IMR-90 (cell line): ENCODE measurements around the gene OSM. TPM values are rescaled to one million over a fixed set of nuclear protein-coding genes. Genes with fewer than 3 reads are reported as not detected.

ENCODE experiments used
- ATAC-seq: fragments of 200-7000 bp; cut with Tn5 transposase; 2 replicates; pipeline ENCODE4 v1.9.1; 2020; ENCODE audit warnings: low read depth, mild to moderate bottlenecking, moderate library complexity
- BruUV-seq: library from RNA; stranded (reverse); fragments of 400-500 nt; replicated peaks from 2 replicates; lab custom pipeline; 2021; lab: Mats Ljungman, UMichigan
- CTCF ChIA-PET: fragments of 300-600 bp; formaldehyde crosslinking; extraction: SDS; loops from one replicate; lab custom pipeline; 2021; ENCODE audit warnings: antibody characterized with exemption; lab: Yijun Ruan, JAX
- POLR2A ChIA-PET: fragments of 300-600 bp; sonication (Branson Sonifier 250); formaldehyde crosslinking; loops from one replicate; lab custom pipeline; 2022; ENCODE audit warnings: antibody characterized with exemption; ENCODE audit not compliant: unreplicated experiment; lab: Charles Lee
- DNase-seq: peaks from one replicate; pipeline ENCODE4 v3.0.0; 2013
- H2AFZ ChIP-seq: replicated peaks from 2 replicates; pipeline ENCODE3; 2013; ENCODE audit warnings: low read length, mild to moderate bottlenecking; ENCODE audit not compliant: poor library complexity
- H2AK5ac ChIP-seq: 2 replicates; pipeline ENCODE4 v1.6.1; 2013; ENCODE audit warnings: low read depth, low read length, inconsistent platforms
- H2AK9ac ChIP-seq: replicated peaks from 2 replicates; pipeline ENCODE3; 2013; ENCODE audit warnings: mild to moderate bottlenecking, low read depth, low read length, moderate library complexity; ENCODE audit not compliant: poor library complexity
- H2BK120ac ChIP-seq: 2 replicates; pipeline ENCODE4 v1.6.1; 2013; ENCODE audit warnings: low read depth, low read length, inconsistent platforms
- H2BK15ac ChIP-seq: 3 replicates; pipeline ENCODE4 v1.6.1; 2013; ENCODE audit warnings: low read depth, low read length, inconsistent platforms
- H2BK20ac ChIP-seq: 2 replicates; pipeline ENCODE4 v1.6.1; 2013; ENCODE audit warnings: low read depth, mild to moderate bottlenecking, inconsistent platforms, low read length, moderate library complexity
- H2BK5ac ChIP-seq: 2 replicates; pipeline ENCODE4 v1.6.1; 2013; ENCODE audit warnings: mild to moderate bottlenecking, low read depth, low read length, inconsistent platforms; ENCODE audit not compliant: poor library complexity, severe bottlenecking
- H3K14ac ChIP-seq: replicated peaks from 2 replicates; pipeline ENCODE4 v1.6.1; 2013; ENCODE audit warnings: low read depth, low read length, inconsistent platforms
- H3K18ac ChIP-seq: 2 replicates; pipeline ENCODE4 v1.6.1; 2013; ENCODE audit warnings: low read depth, low read length, control low read depth
- H3K23ac ChIP-seq: 2 replicates; pipeline ENCODE4 v1.6.1; 2013; ENCODE audit warnings: low read depth, low read length, inconsistent platforms
- H3K27ac ChIP-seq: 2 replicates; pipeline ENCODE4 v1.5.1; 2013; ENCODE audit warnings: mild to moderate bottlenecking, control low read depth, low read length; ENCODE audit not compliant: insufficient read depth
- H3K27me3 ChIP-seq: 2 replicates; pipeline ENCODE4 v1.6.1; 2013; ENCODE audit warnings: low read length; ENCODE audit not compliant: control insufficient read depth, insufficient read depth
- H3K36me3 ChIP-seq: 2 replicates; pipeline ENCODE4 v1.6.1; 2013; ENCODE audit warnings: low read length, mixed read lengths; ENCODE audit not compliant: control insufficient read depth, insufficient read depth
- H3K4ac ChIP-seq: 2 replicates; pipeline ENCODE4 v1.6.1; 2013; ENCODE audit warnings: low read depth, low read length, inconsistent platforms
- H3K4me1 ChIP-seq: 2 replicates; pipeline ENCODE4 v1.6.1; 2013; ENCODE audit warnings: low read length, mixed read lengths; ENCODE audit not compliant: control insufficient read depth, insufficient read depth
- H3K4me2 ChIP-seq: 2 replicates; pipeline ENCODE4 v1.6.1; 2013; ENCODE audit warnings: low read depth, mild to moderate bottlenecking, control low read depth, low read length, moderate library complexity
- H3K4me3 ChIP-seq: 2 replicates; pipeline ENCODE4 v1.5.1; 2013; ENCODE audit warnings: low read depth, mild to moderate bottlenecking, control low read depth, low read length, moderate library complexity; ENCODE audit not compliant: insufficient read depth
- H3K56ac ChIP-seq: 2 replicates; pipeline ENCODE4 v1.6.1; 2013; ENCODE audit warnings: low read length, inconsistent platforms; ENCODE audit not compliant: insufficient read depth; ENCODE audit errors: extremely low read depth
- H3K79me1 ChIP-seq, 2 experiments: 2 replicates each; pipeline ENCODE4 v1.6.1; 2013; ENCODE audit warnings: low read length in 2 of 2, inconsistent platforms in 1 of 2, low read depth in 1 of 2
- H3K9ac ChIP-seq: 2 replicates; pipeline ENCODE4 v1.6.1; 2013; ENCODE audit warnings: low read depth, low read length, control low read depth
- H3K9me1 ChIP-seq: 2 replicates; pipeline ENCODE4 v1.6.1; 2013; ENCODE audit warnings: low read length, inconsistent platforms; ENCODE audit not compliant: insufficient read depth
- H3K9me3 ChIP-seq: 2 replicates; pipeline ENCODE4 v1.6.1; 2013; ENCODE audit warnings: low read length; ENCODE audit not compliant: control insufficient read depth, insufficient read depth
- H4K20me1 ChIP-seq: 2 replicates; pipeline ENCODE4 v1.6.1; 2013; ENCODE audit warnings: low read length, inconsistent platforms; ENCODE audit not compliant: insufficient read depth
- H4K5ac ChIP-seq: 2 replicates; pipeline ENCODE4 v1.6.1; 2013; ENCODE audit warnings: mild to moderate bottlenecking, low read depth, low read length, control low read depth
- H4K8ac ChIP-seq, 2 experiments: 2 replicates each; pipeline ENCODE4 v1.6.1; 2013; ENCODE audit warnings: low read depth in 2 of 2, low read length in 2 of 2, control low read depth in 1 of 2, inconsistent platforms in 1 of 2
- H4K91ac ChIP-seq: 2 replicates; pipeline ENCODE4 v1.6.1; 2013; ENCODE audit warnings: low read depth, low read length, inconsistent platforms; ENCODE audit not compliant: insufficient read depth
- FOS ChIP-seq: fragments of 150-350 bp; IDR thresholded peaks from 2 replicates; pipeline ENCODE4 v1.6.1; 2016; ENCODE audit warnings: low read depth, low read length
- RAD21 ChIP-seq: IDR thresholded peaks from 2 replicates; pipeline ENCODE4 v1.6.1; 2012; ENCODE audit warnings: low read length, improper control_type of control experiment
- RCOR1 ChIP-seq: IDR thresholded peaks from 2 replicates; pipeline ENCODE4 v1.6.1; 2012; ENCODE audit warnings: mild to moderate bottlenecking, low read length, improper control_type of control experiment; ENCODE audit not compliant: insufficient replicate concordance
- WGBS, 2 experiments: methylation state at CpG; one replicate each; pipeline versions ENCODE4 v1.1.5 to v1.1.7; 2013; ENCODE audit warnings: missing lambda C conversion rate in 2 of 2; ENCODE audit not compliant: insufficient read length in 1 of 2; ENCODE audit errors: extremely low coverage in 2 of 2; 5-methylcytosine and 5-hydroxymethylcytosine counted together
- dilution Hi-C: fragments of 300-500 bp; cut with HindIII; formaldehyde crosslinking; loops from one replicate; pipeline ENCODE4 v1.14.3; 2018; ENCODE audit warnings: low sequenced_read_pairs; ENCODE audit not compliant: unreplicated experiment
- in situ Hi-C: fragments of 300-500 bp; cut with MboI; formaldehyde crosslinking; loops from 3 replicates; pipeline ENCODE4 v1.14.3; 2019; ENCODE audit warnings: low sequenced_read_pairs, inconsistent platforms, mixed read lengths
- intact Hi-C: fragments of 100-400 bp; cut with micrococcal nuclease; formaldehyde crosslinking; loops from 2 replicates; pipeline ENCODE4 v1.10.0; 2022
- polyA plus RNA-seq, 3 experiments: library from polyadenylated mRNA; depleted of rRNA; stranded (reverse); fragments of >200 nt; gene quantifications; 2 replicates each; pipeline ENCODE4 v1.2.3, GENCODE V29; 2012; ENCODE audit warnings: low replicate concordance in 1 of 3
- total RNA-seq: library from RNA; depleted of rRNA; stranded (reverse); fragments of >200 nt; gene quantifications from 2 replicates; pipeline ENCODE4 v1.2.3, GENCODE V29; 2012

Gene OSM
- total and polyA plus RNA-seq, 2 of the 4 experiments (the other 2 are of a cell fraction) = not detected

DNA sequence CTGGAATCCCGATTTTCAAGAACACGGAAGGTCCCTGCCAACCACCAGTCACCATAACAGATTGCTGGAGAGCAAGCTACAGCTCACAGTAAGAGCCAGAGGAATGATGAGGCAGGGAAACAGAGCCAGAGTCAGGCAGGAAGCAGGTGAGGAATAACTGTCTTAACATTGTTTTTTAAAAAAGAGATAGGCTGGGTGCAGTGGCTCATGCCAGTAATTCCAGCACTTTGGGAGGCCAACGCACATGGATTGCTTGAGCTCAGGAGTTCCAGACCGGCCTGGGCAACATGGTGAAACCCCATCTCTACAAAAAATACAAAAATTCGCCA lies 36.1 kb upstream of the OSM start:
- DNase-seq = no peak
- Histone ChIP-seq H2BK15ac (no peak overlapping the region), H3K79me1 (peaks cover 58 to 70% of the 10 kb centered on the region in 2 experiments), H3K9me3 (no peaks in the 10 kb centered on the region), H4K5ac (no peak overlapping the region), H3K9me1 (peaks cover 20% of the 10 kb centered on the region), H3K27me3 (no peaks in the 10 kb centered on the region), H3K4me3 (no peak overlapping the region), H4K8ac (no peak overlapping the region), H4K20me1 (peaks cover 48% of the 10 kb centered on the region), H3K18ac (no peak overlapping the region), H3K14ac (no peak overlapping the region), H3K27ac (no peak overlapping the region), H2BK5ac (no peak overlapping the region), H3K23ac (no peak overlapping the region), H2AK5ac (no peak overlapping the region), H3K56ac (no peak overlapping the region), H2BK120ac (no peak overlapping the region), H3K4me2 (no peak overlapping the region), H3K4ac (no peak overlapping the region), H4K91ac (no peak overlapping the region), H3K9ac (no peak overlapping the region), H2AK9ac (no peak overlapping the region), H2BK20ac (no peak overlapping the region), H3K4me1 (peaks cover 13% of the 10 kb centered on the region), H2AFZ (no peak overlapping the region), H3K36me3 (peaks cover 51% of the 10 kb centered on the region)
- intact Hi-C loops = no loop called here
- ChIA-PET POLR2A (no interaction called here), CTCF (no interaction called here)
- TF ChIP-seq RAD21 = no peak
- TF ChIP-seq RCOR1 = no peak
- TF ChIP-seq FOS = no peak
- dilution Hi-C loops = no loop called here
- no CpG with 5 or more reads among the region's 5 CpGs for WGBS, 2 experiments
- in situ Hi-C loops = no loop called here
- BruUV-seq = no TSS peak
- no peak for ATAC-seq
